HG02623 (cell line): Measurements from ENCODE around the gene ACOT8.
"Not testable (repeated sequence)": the region's sequence is repeated elsewhere in the genome, so short reads cannot be mapped to it uniquely, and the experiment has no call there.

Source experiments
- ATAC-seq: cut with Tn5 transposase; IDR thresholded peaks from one replicate; pipeline ENCODE4 v1.9.1; 2021; ENCODE audit warnings: moderate library complexity; ENCODE audit not compliant: unreplicated experiment

The ACOT8 gene

GRCh38 chr20:45797955-45798354, 59.2 kb downstream of the ACOT8 start:
- ATAC-seq: not testable (repeated sequence)

- ATAC-seq: not testable (repeated sequence)
These were observed 59.7 kb downstream of the ACOT8 start for GRCh38 chr20:45797510-45797909.

- ATAC-seq: no peak
These were observed 60.7 kb downstream of the ACOT8 start for GRCh38 chr20:45796337-45797065.

- no peak for ATAC-seq
These were observed 64.7 kb downstream of the ACOT8 start for GRCh38 chr20:45792317-45793118.
